ENCODE results near the gene DERL2. TPM values are rescaled to one million over a fixed set of nuclear protein-coding genes. Genes with fewer than 3 reads are reported as not detected.

Gene DERL2
- total RNA-seq, 3 donors from 2014 or later = 77.3 to 90.3 (median 82.1) TPM

DNA sequence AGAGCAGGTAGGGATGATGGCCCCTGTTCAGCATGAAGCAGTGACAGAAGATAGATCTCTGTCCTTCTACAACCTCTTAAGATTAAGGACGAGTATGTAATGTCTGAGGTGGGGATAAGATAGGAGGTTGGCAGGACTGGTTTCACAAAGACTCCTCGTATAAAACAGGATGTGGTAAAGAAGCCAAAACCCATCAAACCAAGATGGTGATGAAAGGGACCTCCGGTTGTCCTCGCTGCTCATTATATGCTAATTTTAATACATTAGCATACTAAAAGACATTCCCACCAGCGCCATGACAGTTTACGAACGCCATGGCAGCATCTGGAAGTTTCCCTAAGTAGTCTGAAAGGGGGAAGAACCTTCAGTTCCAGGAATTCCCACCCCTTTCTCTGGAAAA lies 27.6 kb upstream of the DERL2 start:
- DNase-seq = no peak
- Mint-ChIP-seq H3K36me3 (ENCODE audit: insufficient read depth) (peaks cover 44% of the 10 kb centered on the region), H3K4me1 (ENCODE audit: low read depth) (peaks cover 30% of the 10 kb centered on the region), H3K9me3 (no peaks in the 10 kb centered on the region), H3K27me3 (ENCODE audit: low read depth) (no peaks in the 10 kb centered on the region), H3K4me3 (no peak overlapping the region)
- peak; percentile 57 to 61 for ATAC-seq

DNA sequence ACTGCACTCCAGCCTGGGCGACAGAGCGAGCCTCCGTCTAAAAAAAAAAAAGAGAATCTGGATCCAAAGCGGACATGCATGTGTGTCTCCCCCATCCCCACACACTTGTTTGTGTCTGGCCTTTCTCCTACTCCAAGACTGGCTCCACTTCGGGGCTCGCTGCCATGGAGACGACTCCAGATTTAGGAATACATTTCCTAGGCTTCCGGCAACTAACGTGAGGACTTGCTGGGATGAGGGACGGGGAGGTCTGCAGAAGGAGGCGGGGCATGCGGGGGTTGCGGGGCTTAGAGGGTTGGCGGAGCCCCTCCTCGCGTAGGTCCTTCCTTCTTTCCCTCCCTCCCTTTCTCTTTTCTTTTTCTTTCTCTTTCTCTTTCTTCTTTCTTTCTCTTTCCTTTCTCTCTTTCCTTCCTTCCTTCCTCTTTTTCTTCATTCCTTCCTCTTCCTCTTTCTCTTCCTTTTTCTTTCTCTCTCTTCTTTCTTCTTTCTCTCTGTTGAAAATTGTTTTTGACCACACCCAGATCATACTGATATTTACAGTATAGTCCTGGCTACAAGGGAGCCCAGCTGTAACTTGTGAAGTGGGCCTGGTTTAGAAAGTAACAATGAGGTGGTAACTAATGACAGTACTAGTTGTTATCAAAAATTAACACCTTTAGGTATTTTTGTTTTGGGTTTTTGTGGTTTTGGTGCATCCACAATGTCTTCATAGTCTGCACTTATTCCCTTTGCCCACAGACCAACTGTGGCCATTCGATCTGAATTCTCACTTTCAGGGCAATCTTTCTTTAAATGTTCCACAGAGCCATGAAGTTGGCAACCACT lies 25.6 kb upstream of the DERL2 start:
- H3K4me3 Mint-ChIP-seq = no peak overlapping the region
- peaks cover 30% of the 10 kb centered on the region for H3K4me1 Mint-ChIP-seq (ENCODE audit: low read depth)
- no peak for ATAC-seq
- H3K36me3 Mint-ChIP-seq (ENCODE audit: insufficient read depth) = peaks cover 36% of the 10 kb centered on the region
- no peak for DNase-seq
- no peaks in the 10 kb centered on the region for H3K9me3 Mint-ChIP-seq
- H3K27me3 Mint-ChIP-seq (ENCODE audit: low read depth) = no peaks in the 10 kb centered on the region

DNA sequence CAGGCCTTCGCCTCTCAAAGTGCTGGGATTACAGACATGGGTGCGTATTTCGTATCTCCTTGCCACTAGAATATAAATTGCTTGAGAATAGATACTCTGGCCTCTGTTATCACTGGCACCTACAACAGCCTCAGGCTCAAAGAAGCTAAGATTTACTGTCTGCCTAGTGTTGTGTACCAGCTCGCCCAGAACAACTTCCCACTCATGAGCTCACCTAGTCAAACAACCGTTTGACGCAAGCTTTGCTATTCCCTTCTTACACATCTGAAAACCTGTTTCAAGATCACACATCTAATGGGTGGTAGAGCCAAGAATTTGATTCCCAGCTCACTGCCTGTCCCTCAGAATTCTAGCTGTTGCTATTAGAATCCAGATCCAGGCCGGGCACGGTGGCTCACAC lies 24.8 kb upstream of the DERL2 start:
- no peak overlapping the region for H3K4me3 Mint-ChIP-seq
- no peak for DNase-seq

GRCh38 chr17:5509482-5509881 lies 23.5 kb upstream of the DERL2 start:
- ATAC-seq = no peak
- H3K27me3 Mint-ChIP-seq (ENCODE audit: low read depth) = no peaks in the 10 kb centered on the region

More for the DNA sequence above, 24.8 kb upstream of the DERL2 start:
- no peak for ATAC-seq
- H3K36me3 Mint-ChIP-seq (ENCODE audit: insufficient read depth) = peaks cover 28% of the 10 kb centered on the region
- peaks cover 30% of the 10 kb centered on the region for H3K4me1 Mint-ChIP-seq (ENCODE audit: low read depth)
- H3K9me3 Mint-ChIP-seq = no peaks in the 10 kb centered on the region
- H3K27me3 Mint-ChIP-seq (ENCODE audit: low read depth) = no peaks in the 10 kb centered on the region

GRCh38 chr17:5508810-5509209 lies 22.8 kb upstream of the DERL2 start:
- H3K4me3 Mint-ChIP-seq = no peak overlapping the region
- DNase-seq (no peak), ATAC-seq (no peak)
- H3K36me3 Mint-ChIP-seq (ENCODE audit: insufficient read depth) = peaks cover 15% of the 10 kb centered on the region
- H3K27me3 Mint-ChIP-seq (ENCODE audit: low read depth) = no peaks in the 10 kb centered on the region
- peaks cover 22% of the 10 kb centered on the region for H3K4me1 Mint-ChIP-seq (ENCODE audit: low read depth)
- H3K9me3 Mint-ChIP-seq = no peaks in the 10 kb centered on the region

More at GRCh38 chr17:5509482-5509881, 23.5 kb upstream of the DERL2 start:
- DNase-seq = no peak
- peaks cover 19% of the 10 kb centered on the region for H3K36me3 Mint-ChIP-seq (ENCODE audit: insufficient read depth)
- H3K4me3 Mint-ChIP-seq = no peak overlapping the region
- no peaks in the 10 kb centered on the region for H3K9me3 Mint-ChIP-seq
- peaks cover 26% of the 10 kb centered on the region for H3K4me1 Mint-ChIP-seq (ENCODE audit: low read depth)

DNA sequence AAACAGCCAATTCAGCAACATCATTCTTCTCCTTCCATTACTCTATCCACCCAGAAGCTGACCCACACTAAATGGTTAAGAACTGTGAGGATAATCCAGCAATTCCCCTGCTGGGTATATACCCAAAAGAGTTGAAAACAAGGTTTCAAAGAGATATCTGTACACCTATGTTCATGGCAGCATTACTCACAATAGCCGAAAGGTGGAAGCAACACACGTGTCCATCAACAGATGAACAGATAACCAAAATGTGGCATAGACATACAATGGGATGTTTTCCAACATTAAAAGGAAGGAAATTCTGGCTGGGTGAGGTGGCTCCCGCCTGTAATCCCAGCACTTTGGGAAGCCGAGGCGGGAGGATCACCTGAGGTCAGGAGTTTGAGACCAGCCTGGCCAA lies 20.3 kb upstream of the DERL2 start:
- no peaks in the 10 kb centered on the region for H3K27me3 Mint-ChIP-seq (ENCODE audit: low read depth)
- H3K4me1 Mint-ChIP-seq (ENCODE audit: low read depth) = peaks cover 2% of the 10 kb centered on the region
- DNase-seq = no peak
- H3K9me3 Mint-ChIP-seq = no peaks in the 10 kb centered on the region
- ATAC-seq = no peak
- no peak overlapping the region for H3K4me3 Mint-ChIP-seq
- H3K36me3 Mint-ChIP-seq (ENCODE audit: insufficient read depth) = peaks cover 14% of the 10 kb centered on the region

GRCh38 chr17:5502552-5502951 lies 16.6 kb upstream of the DERL2 start:
- no peak for ATAC-seq
- peaks cover 7% of the 10 kb centered on the region for H3K36me3 Mint-ChIP-seq (ENCODE audit: insufficient read depth)
- H3K4me1 Mint-ChIP-seq (ENCODE audit: low read depth) = peaks cover 18% of the 10 kb centered on the region

DNA sequence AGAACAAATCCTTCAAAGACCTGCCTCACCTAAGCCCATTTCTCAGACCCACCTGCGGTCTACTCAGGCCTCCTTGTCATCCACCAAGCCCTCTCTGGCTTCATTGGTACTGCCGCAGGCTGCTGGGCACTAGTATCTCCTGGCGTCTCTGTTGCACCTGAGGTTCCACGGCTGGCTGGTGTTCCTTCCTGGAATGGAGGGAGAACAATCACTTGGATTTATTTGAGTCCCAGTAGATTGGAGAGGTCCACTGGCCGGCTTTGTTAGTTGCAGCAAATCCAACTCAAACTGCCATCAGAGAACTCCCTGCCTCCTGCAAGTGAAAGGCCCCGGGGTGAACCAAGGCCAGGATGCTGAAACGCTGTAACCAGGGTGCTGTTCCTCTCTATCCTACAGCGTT lies 15.7 kb upstream of the DERL2 start:
- no peak for DNase-seq
- no peak for ATAC-seq
- Mint-ChIP-seq H3K4me1 (ENCODE audit: low read depth) (peaks cover 18% of the 10 kb centered on the region), H3K27me3 (ENCODE audit: low read depth) (no peaks in the 10 kb centered on the region), H3K36me3 (ENCODE audit: insufficient read depth) (peaks cover 5% of the 10 kb centered on the region), H3K9me3 (no peaks in the 10 kb centered on the region), H3K4me3 (peak overlapping the region; percentile 66)

More at GRCh38 chr17:5502552-5502951, 16.6 kb upstream of the DERL2 start:
- Mint-ChIP-seq H3K4me3 (peak overlapping the region; percentile 1), H3K27me3 (ENCODE audit: low read depth) (no peaks in the 10 kb centered on the region), H3K9me3 (no peaks in the 10 kb centered on the region)
- DNase-seq = no peak

GRCh38 chr17:5500589-5501391 lies 14.8 kb upstream of the DERL2 start:
- Mint-ChIP-seq H3K4me1 (ENCODE audit: low read depth) (peaks cover 18% of the 10 kb centered on the region), H3K27me3 (ENCODE audit: low read depth) (no peaks in the 10 kb centered on the region), H3K9me3 (no peaks in the 10 kb centered on the region), H3K4me3 (peak overlapping the region; percentile 95), H3K36me3 (ENCODE audit: insufficient read depth) (peaks cover 5% of the 10 kb centered on the region)
- peak; percentile 66 for DNase-seq
- peak; percentile 96 for ATAC-seq

DNA sequence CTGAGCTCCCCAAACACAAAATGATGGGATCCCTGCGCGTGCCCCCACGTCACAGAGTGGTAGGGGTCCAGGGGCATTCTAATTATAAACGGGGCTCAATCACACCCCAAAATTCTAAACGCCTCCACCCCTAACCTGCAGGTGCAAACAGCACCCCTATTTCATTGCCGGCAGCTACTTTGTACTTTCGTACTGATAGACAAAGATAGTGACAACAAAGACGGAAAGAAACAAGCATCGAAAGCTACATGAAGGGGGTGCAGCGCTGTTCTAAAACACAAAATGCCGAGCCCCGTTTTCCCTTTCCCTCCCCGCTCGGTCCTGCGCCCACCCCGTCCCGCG lies 14.2 kb upstream of the DERL2 start:
- peaks cover 5% of the 10 kb centered on the region for H3K36me3 Mint-ChIP-seq (ENCODE audit: insufficient read depth)
- H3K27me3 Mint-ChIP-seq (ENCODE audit: low read depth) = no peaks in the 10 kb centered on the region
- H3K4me3 Mint-ChIP-seq = peak overlapping the region; percentile 95
- no peaks in the 10 kb centered on the region for H3K9me3 Mint-ChIP-seq
- ATAC-seq (no peak), DNase-seq (no peak)
- peaks cover 18% of the 10 kb centered on the region for H3K4me1 Mint-ChIP-seq (ENCODE audit: low read depth)

- peaks cover 5% of the 10 kb centered on the region for H3K36me3 Mint-ChIP-seq (ENCODE audit: insufficient read depth)
- no peaks in the 10 kb centered on the region for H3K9me3 Mint-ChIP-seq
- peaks cover 18% of the 10 kb centered on the region for H3K4me1 Mint-ChIP-seq (ENCODE audit: low read depth)
- no peaks in the 10 kb centered on the region for H3K27me3 Mint-ChIP-seq (ENCODE audit: low read depth)
- DNase-seq (no peak), ATAC-seq (no peak)
- H3K4me3 Mint-ChIP-seq = peak overlapping the region; percentile 95
Measured at GRCh38 chr17:5499476-5500231, 13.7 kb upstream of the DERL2 start.

- Mint-ChIP-seq H3K36me3 (ENCODE audit: insufficient read depth) (peaks cover 11% of the 10 kb centered on the region), H3K4me1 (ENCODE audit: low read depth) (peaks cover 12% of the 10 kb centered on the region), H3K4me3 (no peak overlapping the region), H3K9me3 (peaks cover 4% of the 10 kb centered on the region), H3K27me3 (ENCODE audit: low read depth) (no peaks in the 10 kb centered on the region)
- no peak for ATAC-seq
- DNase-seq = no peak
Measured at GRCh38 chr17:5492970-5493369, 7.0 kb upstream of the DERL2 start.

GRCh38 chr17:5488752-5489151 lies 2.8 kb upstream of the DERL2 start:
- no peak for DNase-seq
- Mint-ChIP-seq H3K9me3 (peaks cover 4% of the 10 kb centered on the region), H3K4me1 (ENCODE audit: low read depth) (peaks cover 36% of the 10 kb centered on the region), H3K27me3 (ENCODE audit: low read depth) (no peaks in the 10 kb centered on the region), H3K36me3 (ENCODE audit: insufficient read depth) (peaks cover 20% of the 10 kb centered on the region), H3K4me3 (no peak overlapping the region)
- ATAC-seq = no peak
